H9 (cell line): ENCODE results near the gene E2F4. TPM values are rescaled to one million over a fixed set of nuclear protein-coding genes. Genes with fewer than 3 reads are reported as not detected.
A peak's percentile ranks its signal among the peaks of the same experiment; 100 is the strongest.

Experiments
- DNase-seq: peaks from one replicate; pipeline ENCODE4 v3.0.0-alpha.2; 2017
- H2AFZ ChIP-seq: one replicate; pipeline ENCODE4 v1.6.1; 2013; ENCODE audit warnings: mild to moderate bottlenecking, low read length, control low read depth, moderate library complexity
- H2AK5ac ChIP-seq: 2 replicates; pipeline ENCODE4 v1.6.1; 2013; ENCODE audit warnings: low read length, control low read depth, mixed read lengths; ENCODE audit not compliant: insufficient read length
- H2BK120ac ChIP-seq: one replicate; pipeline ENCODE4 v1.6.1; 2013; ENCODE audit warnings: low read depth, mild to moderate bottlenecking, low read length, control low read depth, inconsistent platforms; ENCODE audit not compliant: poor library complexity, severe bottlenecking
- H2BK12ac ChIP-seq: 2 replicates; pipeline ENCODE4 v1.6.1; 2013; ENCODE audit warnings: low read length, control low read depth, mixed read lengths, low read depth; ENCODE audit not compliant: insufficient read length
- H2BK15ac ChIP-seq: 2 replicates; pipeline ENCODE4 v1.6.1; 2013; ENCODE audit warnings: low read depth, low read length, control low read depth
- H2BK20ac ChIP-seq: one replicate; pipeline ENCODE4 v1.6.1; 2013; ENCODE audit warnings: low read depth, mild to moderate bottlenecking, low read length, control low read depth, inconsistent platforms; ENCODE audit not compliant: poor library complexity, severe bottlenecking
- H2BK5ac ChIP-seq: 2 replicates; pipeline ENCODE4 v1.6.1; 2013; ENCODE audit warnings: low read length, control low read depth, mixed read lengths; ENCODE audit not compliant: insufficient read length
- H3K14ac ChIP-seq: 2 replicates; pipeline ENCODE4 v1.6.1; 2013; ENCODE audit warnings: low read length, control low read depth; ENCODE audit not compliant: insufficient read depth
- H3K18ac ChIP-seq: 2 replicates; pipeline ENCODE4 v1.6.1; 2013; ENCODE audit warnings: low read depth, mild to moderate bottlenecking, mixed read lengths, low read length, control low read depth; ENCODE audit not compliant: insufficient read length
- H3K23ac ChIP-seq: 2 replicates; pipeline ENCODE4 v1.6.1; 2013; ENCODE audit warnings: low read length, control low read depth, mixed read lengths, low read depth; ENCODE audit not compliant: insufficient read length
- H3K23me2 ChIP-seq: 2 replicates; pipeline ENCODE4 v1.6.1; 2013; ENCODE audit warnings: low read depth, mild to moderate bottlenecking, mixed read lengths, low read length, control low read depth; ENCODE audit not compliant: insufficient read length, poor library complexity, severe bottlenecking
- H3K27ac ChIP-seq: 2 replicates; pipeline ENCODE4 v1.5.1; 2013; ENCODE audit warnings: low read length, control low read depth, mixed read lengths, low read depth; ENCODE audit not compliant: insufficient read length
- H3K27me3 ChIP-seq: 2 replicates; pipeline ENCODE4 v1.6.1; 2013; ENCODE audit warnings: low read length, control low read depth, inconsistent platforms; ENCODE audit not compliant: insufficient read depth
- H3K4ac ChIP-seq: 2 replicates; pipeline ENCODE4 v1.6.1; 2013; ENCODE audit warnings: low read depth, mild to moderate bottlenecking, control low read depth, inconsistent platforms, low read length, moderate library complexity
- H3K4me1 ChIP-seq: 2 replicates; pipeline ENCODE4 v1.6.1; 2013; ENCODE audit warnings: low read length, control low read depth, inconsistent platforms; ENCODE audit not compliant: insufficient read depth
- H3K4me2 ChIP-seq: 2 replicates; pipeline ENCODE4 v1.6.1; 2013; ENCODE audit warnings: low read length, control low read depth, mixed read lengths; ENCODE audit not compliant: insufficient read length, insufficient read depth
- H3K56ac ChIP-seq: 2 replicates; pipeline ENCODE4 v1.6.1; 2013; ENCODE audit warnings: low read depth, mild to moderate bottlenecking, mixed read lengths, low read length, control low read depth; ENCODE audit not compliant: insufficient read length
- H3K79me1 ChIP-seq: 2 replicates; pipeline ENCODE4 v1.6.1; 2013; ENCODE audit warnings: low read depth, mild to moderate bottlenecking, moderate library complexity, low read length, control low read depth, inconsistent platforms; ENCODE audit not compliant: insufficient read depth, poor library complexity, severe bottlenecking
- H3K79me2 ChIP-seq: 2 replicates; pipeline ENCODE4 v1.6.1; 2013; ENCODE audit warnings: low read length, control low read depth, inconsistent platforms; ENCODE audit not compliant: insufficient read depth
- H3K9ac ChIP-seq: 2 replicates; pipeline ENCODE4 v1.6.1; 2013; ENCODE audit warnings: low read length, control low read depth, mixed read lengths; ENCODE audit not compliant: insufficient read length; ENCODE audit errors: extremely low read depth
- H3K9me3 ChIP-seq: one replicate; pipeline ENCODE4 v1.6.1; 2013; ENCODE audit warnings: low read depth, low read length, inconsistent platforms; ENCODE audit not compliant: control insufficient read depth
- H3T11ph ChIP-seq: one replicate; pipeline ENCODE4 v1.6.1; 2013; ENCODE audit warnings: mild to moderate bottlenecking, low read length, control low read depth, inconsistent platforms
- H4K20me1 ChIP-seq: one replicate; pipeline ENCODE4 v1.6.1; 2013; ENCODE audit not compliant: control insufficient read depth, insufficient read length, insufficient read depth
- H4K5ac ChIP-seq: 2 replicates; pipeline ENCODE4 v1.6.1; 2013; ENCODE audit warnings: low read depth, mild to moderate bottlenecking, mixed read lengths, low read length, control low read depth; ENCODE audit not compliant: insufficient read length
- H4K8ac ChIP-seq: replicated peaks from 2 replicates; pipeline ENCODE4 v1.6.1; 2013; ENCODE audit warnings: low read length, control low read depth, mixed read lengths, low read depth; ENCODE audit not compliant: insufficient read length
- H4K91ac ChIP-seq: 2 replicates; pipeline ENCODE4 v1.6.1; 2013; ENCODE audit warnings: low read depth, mild to moderate bottlenecking, moderate library complexity, mixed read lengths, low read length, control low read depth; ENCODE audit not compliant: insufficient read length
- H3K27ac Mint-ChIP-seq, 3 experiments: 2 replicates in 2 of 3; 3 replicates in 1 of 3; pipeline ENCODE4 v1.8.0; 2020 to 2021; ENCODE audit warnings: mixed read lengths in 3 of 3, mild to moderate bottlenecking in 1 of 3, moderate library complexity in 1 of 3
- H3K27me3 Mint-ChIP-seq: 2 replicates; pipeline ENCODE4 v1.8.0; 2021; ENCODE audit warnings: low read depth, mild to moderate bottlenecking, moderate library complexity, mixed read lengths
- H3K36me3 Mint-ChIP-seq, 3 experiments: 2 replicates in 2 of 3; 3 replicates in 1 of 3; pipeline ENCODE4 v1.8.0; 2020 to 2021; ENCODE audit warnings: low read depth in 3 of 3, mixed read lengths in 3 of 3; ENCODE audit not compliant: insufficient read depth in 1 of 3
- H3K4me1 Mint-ChIP-seq, 2 experiments: 2 replicates each; pipeline ENCODE4 v1.8.0; 2020; ENCODE audit warnings: mixed read lengths in 2 of 2
- H3K4me3 Mint-ChIP-seq, 2 experiments: 2 replicates in 1 of 2; 3 replicates in 1 of 2; pipeline ENCODE4 v1.8.0; 2020 to 2021; ENCODE audit warnings: mild to moderate bottlenecking in 2 of 2, mixed read lengths in 2 of 2, moderate library complexity in 1 of 2
- H3K9me3 Mint-ChIP-seq, 2 experiments: 2 replicates in 1 of 2; 3 replicates in 1 of 2; pipeline ENCODE4 v1.8.0; 2020; ENCODE audit warnings: mild to moderate bottlenecking in 2 of 2, mixed read lengths in 2 of 2, moderate library complexity in 1 of 2
- WGBS: extraction: QIAGEN DNeasy Blood & Tissue Kit; methylation state at CpG from one replicate; pipeline ENCODE4 v1.1.7; 2013; ENCODE audit warnings: missing lambda C conversion rate, low lambda C conversion rate, mixed read lengths; ENCODE audit not compliant: insufficient read length; ENCODE audit errors: extremely low coverage; 5-methylcytosine and 5-hydroxymethylcytosine counted together
- long read RNA-seq: library from polyadenylated mRNA; unstranded; transcript quantifications from one replicate; pipeline ENCODE4 v2.0.0, GENCODE V29; 2020
- total RNA-seq: library from RNA; stranded (reverse); gene quantifications from 2 replicates; pipeline ENCODE4 v1.2.1, GENCODE V29; 2021
- TF ChIP-seq, protein P1 (sequence below): fragments of 200-600 bp; sonication (generic); conservative IDR thresholded peaks from 3 replicates; pipeline ENCODE4 v1.8.0; 2021; ENCODE audit warnings: antibody characterized with exemption, mild to moderate bottlenecking

Gene E2F4
- 109 and 116 TPM in 2 replicates for total RNA-seq
- long read RNA-seq, transcript E2F4-201 (10 exons, 2,096 nt), result major isoform, 162 of 248 reads
- long read RNA-seq, partial matches to known transcripts, result 20 of 248 reads
- long read RNA-seq, other reads (novel, unspliced or antisense), result 63 of 248 reads

- Mint-ChIP-seq H3K36me3 (peaks cover 36 to 45% (median 43%) of the 10 kb centered on the region in 3 experiments), H3K4me1 (peaks cover 18 to 29% of the 10 kb centered on the region in 2 experiments), H3K4me3 (peak within 1 kb of the TSS; percentile 86 to 93), H3K27me3 (0 out of 2 replicates have a peak, but pooled peaks cover 3% of the 10 kb centered on the region), H3K27ac (no peak within 1 kb of the TSS; a peak in 2 of 7 replicates), H3K9me3 (no peaks in the 10 kb centered on the region; a peak in 1 of 5 replicates)
- WGBS, result no CpG with 5 or more reads among the region's 54 CpGs
- Histone ChIP-seq H2BK120ac (no peak within 1 kb of the TSS), H2BK20ac (no peak within 1 kb of the TSS), H3K27me3 (no peaks in the 10 kb centered on the region; the same call in 1 of the 2 replicates), H2BK15ac (no peak within 1 kb of the TSS), H3K27ac (no peak within 1 kb of the TSS), H2BK5ac (no peak within 1 kb of the TSS), H3K23me2 (peaks cover 8% of the 10 kb centered on the region), H3T11ph (no peak within 1 kb of the TSS), H2AK5ac (no peak within 1 kb of the TSS), H4K5ac (no peak within 1 kb of the TSS), H3K14ac (no peak within 1 kb of the TSS; the same call in 1 of the 2 replicates), H4K91ac (no peak within 1 kb of the TSS), H4K8ac (no peak within 1 kb of the TSS), H3K4me1 (no peaks in the 10 kb centered on the region), H3K9me3 (no peaks in the 10 kb centered on the region), H2BK12ac (no peak within 1 kb of the TSS), H3K79me2 (peaks cover 13% of the 10 kb centered on the region; the same call in 1 of the 2 replicates), H3K79me1 (peaks cover 13% of the 10 kb centered on the region), H3K18ac (no peak within 1 kb of the TSS), H2AFZ (no peak within 1 kb of the TSS), H3K4me2 (peak within 1 kb of the TSS; percentile 89), H4K20me1 (no peaks in the 10 kb centered on the region), H3K23ac (no peak within 1 kb of the TSS), H3K4ac (no peak within 1 kb of the TSS), H3K56ac (no peak within 1 kb of the TSS), H3K9ac (peak within 1 kb of the TSS; percentile 87)
- peak; percentile 91 for DNase-seq
- TF ChIP-seq, protein P1, sequence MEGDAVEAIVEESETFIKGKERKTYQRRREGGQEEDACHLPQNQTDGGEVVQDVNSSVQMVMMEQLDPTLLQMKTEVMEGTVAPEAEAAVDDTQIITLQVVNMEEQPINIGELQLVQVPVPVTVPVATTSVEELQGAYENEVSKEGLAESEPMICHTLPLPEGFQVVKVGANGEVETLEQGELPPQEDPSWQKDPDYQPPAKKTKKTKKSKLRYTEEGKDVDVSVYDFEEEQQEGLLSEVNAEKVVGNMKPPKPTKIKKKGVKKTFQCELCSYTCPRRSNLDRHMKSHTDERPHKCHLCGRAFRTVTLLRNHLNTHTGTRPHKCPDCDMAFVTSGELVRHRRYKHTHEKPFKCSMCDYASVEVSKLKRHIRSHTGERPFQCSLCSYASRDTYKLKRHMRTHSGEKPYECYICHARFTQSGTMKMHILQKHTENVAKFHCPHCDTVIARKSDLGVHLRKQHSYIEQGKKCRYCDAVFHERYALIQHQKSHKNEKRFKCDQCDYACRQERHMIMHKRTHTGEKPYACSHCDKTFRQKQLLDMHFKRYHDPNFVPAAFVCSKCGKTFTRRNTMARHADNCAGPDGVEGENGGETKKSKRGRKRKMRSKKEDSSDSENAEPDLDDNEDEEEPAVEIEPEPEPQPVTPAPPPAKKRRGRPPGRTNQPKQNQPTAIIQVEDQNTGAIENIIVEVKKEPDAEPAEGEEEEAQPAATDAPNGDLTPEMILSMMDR, result no peak
These were observed at the start of gene E2F4 for GRCh38 chr16:67191995-67192681. TSS of gene E2F4 (plus strand) at chr16:67192155. CDS start at chr16:67192228, 73 bp downstream.
